Neural crest cell (in vitro differentiated cells): ENCODE results near the gene LAT. TPM values are rescaled to one million over a fixed set of nuclear protein-coding genes. Genes with fewer than 3 reads are reported as not detected.

Experiments
- DNase-seq: peaks from one replicate; pipeline ENCODE4 v3.0.0; 2021; ENCODE audit warnings: low read depth, mixed read lengths, low spot score
- H3K27ac Mint-ChIP-seq: one replicate; pipeline ENCODE4 v1.8.0; 2021; ENCODE audit warnings: mild to moderate bottlenecking, mixed read lengths; ENCODE audit not compliant: unreplicated experiment
- H3K27me3 Mint-ChIP-seq: 2 replicates; pipeline ENCODE4 v1.8.0; 2021; ENCODE audit warnings: low read depth, mild to moderate bottlenecking, mixed read lengths
- H3K36me3 Mint-ChIP-seq: 2 replicates; pipeline ENCODE4 v1.8.0; 2021; ENCODE audit warnings: low read depth, mild to moderate bottlenecking, mixed read lengths
- H3K4me1 Mint-ChIP-seq: 2 replicates; pipeline ENCODE4 v1.8.0; 2021; ENCODE audit warnings: mixed read lengths
- H3K4me3 Mint-ChIP-seq: one replicate; pipeline ENCODE4 v1.8.0; 2021; ENCODE audit warnings: mild to moderate bottlenecking, mixed read lengths
- H3K9me3 Mint-ChIP-seq: 2 replicates; pipeline ENCODE4 v1.8.0; 2021; ENCODE audit warnings: mixed read lengths
- CTCF ChIP-seq: fragments of 200-600 bp; sonication (generic); conservative IDR thresholded peaks from 2 replicates; pipeline ENCODE4 v1.5.0; 2021; ENCODE audit warnings: antibody characterized with exemption, mild to moderate bottlenecking
- total RNA-seq: library from RNA; stranded (reverse); gene quantifications from 2 replicates; pipeline ENCODE4 v1.2.1, GENCODE V29; 2021

The LAT gene
- total RNA-seq, 1 donor from 2014 or later = 4.9 TPM

GRCh38 chr16:28990375-28991040 is 5.7 kb downstream of the LAT start:
- Mint-ChIP-seq H3K27ac (no peak overlapping the region), H3K4me3 (no peak overlapping the region)

GRCh38 chr16:28991687-28992086 is 6.8 kb downstream of the LAT start:
- no peak for TF ChIP-seq CTCF

More at GRCh38 chr16:28990375-28991040, 5.7 kb downstream of the LAT start:
- Mint-ChIP-seq H3K4me1 (no peaks in the 10 kb centered on the region), H3K27me3 (no peaks in the 10 kb centered on the region), H3K36me3 (peaks cover 5% of the 10 kb centered on the region), H3K9me3 (no peaks in the 10 kb centered on the region)
- TF ChIP-seq CTCF = no peak
- no peak for DNase-seq

GRCh38 chr16:28992496-28992895 is 7.6 kb downstream of the LAT start:
- no peak overlapping the region for H3K4me3 Mint-ChIP-seq
- TF ChIP-seq CTCF = no peak
- no peak overlapping the region for H3K27ac Mint-ChIP-seq
- no peaks in the 10 kb centered on the region for H3K27me3 Mint-ChIP-seq
- peaks cover under 1% of the 10 kb centered on the region for H3K36me3 Mint-ChIP-seq
- H3K4me1 Mint-ChIP-seq = no peaks in the 10 kb centered on the region
- DNase-seq = no peak
- H3K9me3 Mint-ChIP-seq = no peaks in the 10 kb centered on the region

More at GRCh38 chr16:28991687-28992086, 6.8 kb downstream of the LAT start:
- DNase-seq = no peak
- Mint-ChIP-seq H3K4me1 (no peaks in the 10 kb centered on the region), H3K9me3 (no peaks in the 10 kb centered on the region), H3K4me3 (no peak overlapping the region), H3K27ac (peak overlapping the region; percentile 62), H3K27me3 (no peaks in the 10 kb centered on the region), H3K36me3 (peaks cover 5% of the 10 kb centered on the region)

- H3K27me3 Mint-ChIP-seq = peaks cover 15% of the 10 kb centered on the region
- no peak overlapping the region for H3K4me3 Mint-ChIP-seq
- no peaks in the 10 kb centered on the region for H3K4me1 Mint-ChIP-seq
- TF ChIP-seq CTCF = no peak
- no peak overlapping the region for H3K27ac Mint-ChIP-seq
- no peaks in the 10 kb centered on the region for H3K9me3 Mint-ChIP-seq
- no peak for DNase-seq
- no peaks in the 10 kb centered on the region for H3K36me3 Mint-ChIP-seq
Observed at GRCh38 chr16:28998837-28999236, 14.0 kb downstream of the LAT start.

GRCh38 chr16:28999577-28999976 is 14.7 kb downstream of the LAT start:
- Mint-ChIP-seq H3K36me3 (no peaks in the 10 kb centered on the region), H3K9me3 (no peaks in the 10 kb centered on the region), H3K4me3 (no peak overlapping the region), H3K27ac (peak overlapping the region; percentile 35), H3K4me1 (no peaks in the 10 kb centered on the region), H3K27me3 (peaks cover 18% of the 10 kb centered on the region)
- no peak for DNase-seq
- TF ChIP-seq CTCF = no peak
